Measurements from ENCODE around the gene NFASC.

NFASC gene

GRCh38 chr1:204873176-204873575, 2.5 kb downstream of the NFASC start:
- Histone ChIP-seq H3K27me3 (replicated peaks; ENCODE audit: control insufficient read depth, insufficient read depth, low read length) (no peaks in the 10 kb centered on the region; the same call in 1 of the 2 replicates), H3K4me3 (replicated peaks; ENCODE audit: low read depth, low read length) (no peak overlapping the region), H3K36me3 (ENCODE audit: control insufficient read depth, insufficient read depth, low read length) (no peaks in the 10 kb centered on the region)
- DNase-seq (ENCODE audit: extremely low read depth, insufficient read length), result no peak
- no peak for TF ChIP-seq CTCF (IDR thresholded peaks at IDR 0.05; ENCODE audit: insufficient read depth, low read length, poor library complexity, severe bottlenecking)

GRCh38 chr1:204873714-204874113, 3.1 kb downstream of the NFASC start:
- no peak for DNase-seq (ENCODE audit: extremely low read depth, insufficient read length)
- TF ChIP-seq CTCF (IDR thresholded peaks at IDR 0.05; ENCODE audit: insufficient read depth, low read length, poor library complexity, severe bottlenecking), result no peak
- no peaks in the 10 kb centered on the region for H3K36me3 ChIP-seq (ENCODE audit: control insufficient read depth, insufficient read depth, low read length)
- no peaks in the 10 kb centered on the region; the same call in 1 of the 2 replicates for H3K27me3 ChIP-seq (replicated peaks; ENCODE audit: control insufficient read depth, insufficient read depth, low read length)
- no peak overlapping the region for H3K4me3 ChIP-seq (replicated peaks; ENCODE audit: low read depth, low read length)

- no peak for DNase-seq (ENCODE audit: extremely low read depth, insufficient read length)
- Histone ChIP-seq H3K36me3 (ENCODE audit: control insufficient read depth, insufficient read depth, low read length) (no peaks in the 10 kb centered on the region), H3K27me3 (replicated peaks; ENCODE audit: control insufficient read depth, insufficient read depth, low read length) (no peaks in the 10 kb centered on the region; the same call in 1 of the 2 replicates), H3K4me3 (replicated peaks; ENCODE audit: low read depth, low read length) (no peak overlapping the region)
- no peak for TF ChIP-seq CTCF (IDR thresholded peaks at IDR 0.05; ENCODE audit: insufficient read depth, low read length, poor library complexity, severe bottlenecking)
Observed at GRCh38 chr1:204874274-204874673, 3.6 kb downstream of the NFASC start.

GRCh38 chr1:204875255-204875654, 4.6 kb downstream of the NFASC start:
- Histone ChIP-seq H3K4me3 (replicated peaks; ENCODE audit: low read depth, low read length) (no peak overlapping the region), H3K36me3 (ENCODE audit: control insufficient read depth, insufficient read depth, low read length) (no peaks in the 10 kb centered on the region), H3K27me3 (replicated peaks; ENCODE audit: control insufficient read depth, insufficient read depth, low read length) (peaks cover 1% of the 10 kb centered on the region; the same call in 1 of the 2 replicates)
- no peak for TF ChIP-seq CTCF (IDR thresholded peaks at IDR 0.05; ENCODE audit: insufficient read depth, low read length, poor library complexity, severe bottlenecking)
- DNase-seq (ENCODE audit: extremely low read depth, insufficient read length), result no peak

GRCh38 chr1:204878621-204879234, 8.1 kb downstream of the NFASC start:
- TF ChIP-seq CTCF (IDR thresholded peaks at IDR 0.05; ENCODE audit: insufficient read depth, low read length, poor library complexity, severe bottlenecking), result no peak
- no peak overlapping the region for H3K4me3 ChIP-seq (replicated peaks; ENCODE audit: low read depth, low read length)
- H3K36me3 ChIP-seq (ENCODE audit: control insufficient read depth, insufficient read depth, low read length), result no peaks in the 10 kb centered on the region
- H3K27me3 ChIP-seq (replicated peaks; ENCODE audit: control insufficient read depth, insufficient read depth, low read length), result peaks cover 1% of the 10 kb centered on the region; the same call in 1 of the 2 replicates
- DNase-seq (ENCODE audit: extremely low read depth, insufficient read length), result no peak

- no peak for DNase-seq (ENCODE audit: extremely low read depth, insufficient read length)
- Histone ChIP-seq H3K27me3 (replicated peaks; ENCODE audit: control insufficient read depth, insufficient read depth, low read length) (peaks cover 1% of the 10 kb centered on the region; the same call in 1 of the 2 replicates), H3K4me3 (replicated peaks; ENCODE audit: low read depth, low read length) (no peak overlapping the region)
Observed at GRCh38 chr1:204879351-204879750, 8.7 kb downstream of the NFASC start.

More at GRCh38 chr1:204879351-204879750, 8.7 kb downstream of the NFASC start:
- no peak for TF ChIP-seq CTCF (IDR thresholded peaks at IDR 0.05; ENCODE audit: insufficient read depth, low read length, poor library complexity, severe bottlenecking)
- H3K36me3 ChIP-seq (ENCODE audit: control insufficient read depth, insufficient read depth, low read length), result no peaks in the 10 kb centered on the region
